NCI-H82 (cell line): Measurements from ENCODE around the gene UGT1A3.

Source experiments
- DNase-seq: peaks from one replicate; lab custom pipeline; 2025; lab: John Stamatoyannopoulos, UW

The UGT1A3 gene

DNA sequence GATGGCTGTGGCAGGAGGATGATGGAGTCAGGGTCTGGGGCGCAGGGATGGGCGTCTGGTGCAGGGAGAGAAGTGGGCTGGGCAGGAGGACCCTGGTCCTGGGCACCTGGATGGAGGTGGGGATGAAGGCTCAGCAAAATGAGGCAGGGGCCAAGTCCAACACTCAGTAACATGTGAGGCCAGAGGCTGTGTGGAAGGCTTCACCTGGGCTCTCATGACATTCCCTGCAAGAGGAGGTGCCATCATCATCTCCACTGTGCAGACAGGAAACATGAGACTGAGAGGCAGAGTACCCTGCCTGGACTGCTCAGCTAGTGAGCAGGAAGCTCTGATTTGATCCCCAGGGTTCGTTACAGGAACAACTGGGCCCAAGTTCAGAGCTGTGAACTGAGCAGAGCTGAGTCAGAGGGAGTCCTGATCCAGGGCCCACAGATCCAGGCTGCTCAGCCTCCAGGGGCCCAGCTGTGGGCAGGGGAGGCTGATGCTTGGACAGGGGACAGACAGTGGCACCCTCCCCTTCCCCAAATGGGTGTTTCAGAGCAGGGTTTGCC, 88.6 kb downstream of the UGT1A3 start:
- DNase-seq = no peak

DNA sequence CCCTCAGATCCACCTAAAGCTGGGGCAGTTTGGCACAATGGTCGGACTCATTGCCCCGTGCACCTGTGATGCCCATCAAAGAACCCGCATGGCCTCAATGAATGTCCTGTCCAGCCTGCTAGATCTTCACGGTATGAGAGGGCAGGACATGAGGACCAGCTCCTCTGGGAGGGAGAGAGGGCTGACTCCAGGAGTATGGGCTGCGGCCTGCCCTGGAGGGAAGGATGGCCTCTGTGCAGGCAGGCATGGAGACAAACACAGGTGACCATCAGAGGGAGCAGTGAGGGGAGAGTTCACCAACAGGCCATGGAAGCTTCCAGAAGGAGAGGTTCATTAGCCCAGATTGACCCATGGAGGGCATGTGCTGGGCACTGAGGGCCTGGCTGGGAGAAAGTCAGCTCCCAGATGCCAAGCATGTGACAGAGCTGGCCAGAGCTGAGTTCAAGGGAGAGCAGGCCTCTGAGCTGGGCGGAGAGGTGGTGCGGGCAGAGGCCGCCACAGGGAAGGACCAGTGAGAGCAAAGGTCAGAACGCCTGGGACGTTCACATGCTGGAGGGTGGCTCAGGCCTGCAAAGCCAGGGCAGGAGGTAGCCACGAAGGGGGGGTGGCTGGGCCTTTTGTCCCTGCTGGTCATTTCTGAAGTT, 89.3 kb downstream of the UGT1A3 start:
- DNase-seq = no peak

DNA sequence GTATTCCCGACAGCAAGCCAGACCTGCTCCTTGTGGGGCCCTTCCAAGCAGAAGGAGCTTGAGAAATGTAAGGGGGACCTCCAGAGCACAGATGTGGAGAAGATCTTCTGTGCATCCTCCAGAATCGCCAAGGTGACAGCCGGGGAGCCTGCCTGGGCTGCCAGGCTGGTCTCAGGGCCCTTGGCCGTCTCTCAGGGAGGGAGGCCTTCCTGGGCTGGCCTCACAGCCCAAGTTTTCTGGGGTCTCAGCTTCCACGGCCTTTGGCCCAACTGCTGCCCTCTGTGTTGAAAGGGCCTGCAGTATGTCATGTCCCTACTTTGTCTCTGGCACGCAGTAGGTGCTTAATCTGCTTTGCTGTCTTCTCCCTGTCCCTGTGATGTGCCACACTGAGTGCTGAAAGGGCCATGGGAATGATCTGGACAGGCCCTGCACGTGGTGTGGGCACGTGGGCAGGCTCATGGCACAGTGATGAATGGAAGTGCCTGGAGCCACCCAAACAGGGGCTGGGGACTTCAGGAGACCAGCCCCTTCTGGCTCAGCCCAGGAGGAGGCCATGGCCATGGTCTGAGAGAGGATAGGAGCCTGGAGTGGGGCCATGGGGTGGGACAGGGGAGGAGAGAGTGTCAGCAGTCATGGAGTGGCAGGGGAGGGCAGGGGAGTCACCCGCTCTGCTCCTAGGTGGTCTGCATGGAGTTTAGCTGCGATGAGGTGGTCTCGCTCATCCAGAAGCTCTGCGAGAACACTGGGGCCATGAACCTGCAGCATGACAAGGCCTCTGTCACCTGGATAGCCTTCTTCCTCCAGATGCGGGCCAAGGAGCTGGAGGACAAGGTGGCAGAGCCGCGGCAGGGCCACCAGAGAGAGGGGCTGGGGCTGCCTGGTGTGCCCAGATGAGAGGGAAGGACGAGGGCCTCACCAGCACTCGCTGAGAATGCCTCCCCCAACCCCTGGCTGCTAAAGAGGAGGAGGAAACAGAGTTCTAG, 90.1 kb downstream of the UGT1A3 start:
- DNase-seq = no peak

DNA sequence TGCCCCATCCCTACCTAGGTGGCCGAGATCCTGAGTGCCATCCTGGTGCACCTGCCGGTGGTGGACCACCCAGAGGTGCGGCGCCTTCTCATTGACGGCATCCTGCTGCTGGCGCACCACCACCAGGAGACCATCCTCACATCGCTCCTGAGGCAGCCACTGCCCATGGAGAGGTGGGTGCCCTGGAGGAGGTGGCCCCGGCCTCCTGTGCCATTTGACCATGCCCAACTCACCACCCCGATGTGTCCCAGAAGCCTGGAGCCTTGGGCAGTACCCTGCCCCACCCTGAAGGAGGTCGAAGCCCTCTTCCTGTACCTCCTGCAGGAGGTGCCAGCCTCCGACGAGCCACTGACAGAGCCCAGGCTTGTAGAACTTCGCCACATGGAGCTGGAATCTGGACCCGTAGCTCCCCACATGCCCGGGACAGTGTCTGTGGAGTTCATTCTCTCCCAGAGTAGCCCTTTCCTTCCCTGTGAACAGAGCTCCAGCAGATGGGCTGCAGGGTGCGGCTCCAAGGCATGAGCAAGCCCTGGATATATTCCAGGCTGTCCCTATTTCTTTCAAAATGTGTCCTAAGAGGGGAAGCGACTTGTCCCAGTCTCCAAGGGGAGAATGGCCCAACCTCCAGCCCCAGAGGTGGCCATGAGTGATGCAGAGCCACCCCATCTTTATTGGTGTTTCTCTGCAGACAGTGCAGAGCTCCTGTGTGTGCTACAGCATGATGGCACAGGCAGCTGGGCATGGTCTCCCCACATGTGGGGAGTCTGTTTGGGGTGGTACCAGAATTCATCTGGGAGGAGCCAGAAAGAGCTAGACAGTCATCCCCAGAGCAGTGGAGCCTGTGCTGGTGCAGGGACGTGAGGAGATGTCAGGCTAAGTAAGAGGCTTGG, 91.3 kb downstream of the UGT1A3 start:
- DNase-seq = no peak

DNA sequence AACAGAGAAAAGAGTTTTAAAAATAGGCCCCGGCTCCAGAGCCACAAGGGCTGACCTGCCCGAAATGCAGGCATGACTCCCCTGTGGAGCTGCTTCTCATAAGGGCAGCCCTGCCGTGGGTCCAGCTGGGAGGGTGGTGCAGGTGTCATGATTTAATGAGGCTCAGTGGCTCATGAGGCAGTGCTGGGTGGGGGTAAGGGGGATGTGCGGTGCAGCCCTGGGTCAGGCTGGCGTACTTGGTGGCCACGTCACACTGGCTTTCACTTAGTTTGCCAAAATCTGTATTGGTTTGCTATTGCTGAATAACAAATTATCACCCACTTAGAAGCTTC, 91.9 kb downstream of the UGT1A3 start:
- no peak for DNase-seq

DNA sequence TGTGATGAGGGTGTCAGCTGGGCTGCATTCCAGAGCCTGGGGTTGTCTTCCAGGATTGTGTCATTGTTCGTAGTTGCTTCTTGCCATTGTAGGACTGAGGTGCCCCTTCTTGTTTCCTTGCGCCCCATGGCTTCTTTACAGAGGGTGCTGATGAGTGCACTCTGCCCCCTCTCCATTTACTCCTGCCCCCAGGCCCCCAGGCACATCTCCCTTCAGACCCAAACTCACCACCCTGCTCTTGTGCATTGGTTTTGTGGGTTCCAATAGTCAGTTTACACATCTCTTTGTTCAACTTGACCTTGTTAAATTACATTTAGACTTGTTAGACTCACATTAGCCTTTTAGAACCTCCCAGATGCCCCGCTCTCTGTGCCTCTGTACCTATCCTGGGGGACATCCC, 92.4 kb downstream of the UGT1A3 start:
- no peak for DNase-seq

DNA sequence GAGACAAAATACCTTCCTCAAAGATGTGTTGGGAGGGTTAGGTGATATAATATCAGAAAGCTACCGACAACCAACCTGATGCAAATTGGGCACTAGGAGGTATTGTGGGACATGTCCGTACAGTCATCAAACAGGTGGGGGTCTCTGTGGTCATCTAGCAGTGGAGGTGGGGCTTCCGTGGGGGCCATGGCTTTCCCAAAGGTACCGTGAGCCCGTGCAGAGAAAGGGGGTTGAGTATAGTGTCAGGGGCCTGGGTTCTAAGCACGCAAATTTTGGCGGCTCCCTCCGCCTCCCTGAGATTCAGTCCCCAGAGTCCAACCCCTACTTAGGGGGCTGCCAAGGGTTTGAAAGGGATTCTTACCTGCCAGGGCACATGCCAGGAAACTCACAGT, 92.9 kb downstream of the UGT1A3 start:
- DNase-seq = no peak

DNA sequence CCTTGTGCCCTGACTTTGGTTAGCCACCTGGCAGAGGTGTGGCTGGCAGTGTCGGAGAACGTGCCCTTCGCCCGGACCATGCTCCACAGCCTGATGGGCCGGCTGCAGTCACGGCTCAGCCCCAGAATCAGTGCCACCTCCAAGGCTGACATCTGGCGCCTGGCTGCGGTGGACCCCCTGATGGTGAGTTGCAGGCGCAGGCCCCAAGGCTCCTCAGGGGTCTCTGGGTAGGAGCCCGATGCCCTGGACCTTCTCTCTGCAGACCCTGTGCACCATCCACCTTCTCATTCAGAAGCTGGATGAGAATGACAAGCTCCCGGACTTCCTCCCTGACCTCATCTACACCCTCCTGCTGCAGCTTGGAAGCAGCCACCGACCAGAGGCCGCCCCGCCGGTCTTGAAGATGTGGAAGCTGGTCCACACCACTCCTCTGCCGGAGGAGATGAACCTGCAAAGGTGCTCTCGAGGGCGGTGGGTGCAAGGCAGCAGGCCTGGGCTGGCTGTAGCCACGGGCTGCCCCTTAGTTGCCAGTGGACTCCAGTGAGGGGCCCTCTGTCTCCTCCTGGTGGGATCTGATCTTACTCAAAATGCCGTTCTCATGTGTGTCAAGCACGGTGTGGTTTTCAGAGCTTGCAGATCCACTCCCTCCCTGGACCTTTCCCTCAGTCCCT, 93.4 kb downstream of the UGT1A3 start:
- no peak for DNase-seq
